ENCODE measurements around the gene ADAMTSL1.

- TF ChIP-seq EGR1 (IDR thresholded peaks at IDR 0.05; ENCODE audit: low read depth) (no peak), CTCF (IDR thresholded peaks at IDR 0.05 in 2 of 3, conservative IDR thresholded peaks at IDR 0.05 in 1 of 3; ENCODE audit: borderline replicate concordance in 1 of 3, insufficient read depth in 1 of 3, low read depth in 2 of 3, low read length in 2 of 3) (no peak)
These were observed 21.1 kb downstream of the ADAMTSL1 start for GRCh38 chr9:18495065-18495464.
